Loucy (cell line): Measurements from ENCODE around the gene UBR4.

ENCODE experiments used
- EZH2phosphoT487 ChIP-seq: fragments of 200-600 bp; IDR thresholded peaks from 2 replicates; pipeline ENCODE4 v1.6.1; 2018; ENCODE audit warnings: antibody characterized with exemption, mild to moderate bottlenecking, moderate library complexity, borderline replicate concordance
- TF ChIP-seq, protein P1 (sequence below): fragments of 200-600 bp; sonication (generic); conservative IDR thresholded peaks from 2 replicates; pipeline ENCODE4 v1.5.1; 2014; ENCODE audit warnings: mild to moderate bottlenecking, antibody characterized with exemption, low read length

DNA sequence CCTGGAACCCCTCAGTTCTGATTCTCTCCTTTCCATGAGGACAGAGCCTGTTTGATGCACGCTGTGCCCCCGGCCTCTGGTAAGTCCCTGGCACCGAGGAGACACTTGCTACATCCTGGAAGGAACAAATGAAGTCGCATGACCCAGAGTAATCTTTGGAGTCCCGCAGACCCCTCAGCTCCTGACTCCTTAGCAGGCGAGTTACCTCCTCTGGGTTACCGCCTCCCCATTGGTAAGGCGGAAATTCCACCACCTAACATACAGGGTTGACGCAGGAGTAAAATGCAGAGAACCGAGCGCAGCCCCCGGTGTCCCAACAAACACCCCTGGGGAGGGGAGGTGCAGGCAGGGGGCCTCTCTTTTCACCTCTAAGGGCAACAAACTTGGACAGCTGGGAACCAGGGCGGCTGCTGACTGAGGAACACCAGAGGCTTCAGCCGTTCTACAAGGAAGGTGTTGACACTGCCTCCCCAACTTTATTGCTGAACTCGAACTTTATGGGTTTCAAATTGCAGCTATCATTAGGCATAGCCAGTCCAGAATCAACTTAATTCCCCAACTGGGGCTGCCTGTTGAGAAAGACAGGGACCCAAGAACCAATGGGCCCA lies 138.3 kb downstream of the UBR4 start:
- TF ChIP-seq, protein P1, sequence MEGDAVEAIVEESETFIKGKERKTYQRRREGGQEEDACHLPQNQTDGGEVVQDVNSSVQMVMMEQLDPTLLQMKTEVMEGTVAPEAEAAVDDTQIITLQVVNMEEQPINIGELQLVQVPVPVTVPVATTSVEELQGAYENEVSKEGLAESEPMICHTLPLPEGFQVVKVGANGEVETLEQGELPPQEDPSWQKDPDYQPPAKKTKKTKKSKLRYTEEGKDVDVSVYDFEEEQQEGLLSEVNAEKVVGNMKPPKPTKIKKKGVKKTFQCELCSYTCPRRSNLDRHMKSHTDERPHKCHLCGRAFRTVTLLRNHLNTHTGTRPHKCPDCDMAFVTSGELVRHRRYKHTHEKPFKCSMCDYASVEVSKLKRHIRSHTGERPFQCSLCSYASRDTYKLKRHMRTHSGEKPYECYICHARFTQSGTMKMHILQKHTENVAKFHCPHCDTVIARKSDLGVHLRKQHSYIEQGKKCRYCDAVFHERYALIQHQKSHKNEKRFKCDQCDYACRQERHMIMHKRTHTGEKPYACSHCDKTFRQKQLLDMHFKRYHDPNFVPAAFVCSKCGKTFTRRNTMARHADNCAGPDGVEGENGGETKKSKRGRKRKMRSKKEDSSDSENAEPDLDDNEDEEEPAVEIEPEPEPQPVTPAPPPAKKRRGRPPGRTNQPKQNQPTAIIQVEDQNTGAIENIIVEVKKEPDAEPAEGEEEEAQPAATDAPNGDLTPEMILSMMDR: no peak
- no peak for TF ChIP-seq EZH2phosphoT487
